ENCODE measurements around the gene FBXO40.
A peak's percentile ranks its signal among the peaks of the same experiment; 100 is the strongest.

FBXO40 gene

DNA sequence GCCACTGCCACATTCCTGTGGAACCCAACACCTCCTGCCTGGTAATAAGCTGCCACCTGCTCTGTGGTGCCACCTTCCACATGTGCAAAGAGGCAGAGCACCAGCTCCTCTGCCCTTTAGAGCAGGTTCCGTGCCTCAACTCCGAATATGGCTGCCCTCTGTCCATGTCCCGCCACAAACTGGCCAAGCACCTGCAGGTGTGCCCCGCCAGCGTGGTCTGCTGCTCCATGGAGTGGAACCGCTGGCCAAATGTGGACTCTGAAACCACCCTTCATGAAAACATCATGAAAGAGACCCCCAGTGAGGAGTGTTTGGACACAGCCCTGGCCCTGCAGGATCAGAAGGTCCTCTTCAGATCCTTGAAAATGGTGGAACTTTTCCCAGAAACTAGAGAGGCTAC is 28.3 kb downstream of the FBXO40 start:
- DNase-seq (ENCODE audit: low read depth) = no peak

DNA sequence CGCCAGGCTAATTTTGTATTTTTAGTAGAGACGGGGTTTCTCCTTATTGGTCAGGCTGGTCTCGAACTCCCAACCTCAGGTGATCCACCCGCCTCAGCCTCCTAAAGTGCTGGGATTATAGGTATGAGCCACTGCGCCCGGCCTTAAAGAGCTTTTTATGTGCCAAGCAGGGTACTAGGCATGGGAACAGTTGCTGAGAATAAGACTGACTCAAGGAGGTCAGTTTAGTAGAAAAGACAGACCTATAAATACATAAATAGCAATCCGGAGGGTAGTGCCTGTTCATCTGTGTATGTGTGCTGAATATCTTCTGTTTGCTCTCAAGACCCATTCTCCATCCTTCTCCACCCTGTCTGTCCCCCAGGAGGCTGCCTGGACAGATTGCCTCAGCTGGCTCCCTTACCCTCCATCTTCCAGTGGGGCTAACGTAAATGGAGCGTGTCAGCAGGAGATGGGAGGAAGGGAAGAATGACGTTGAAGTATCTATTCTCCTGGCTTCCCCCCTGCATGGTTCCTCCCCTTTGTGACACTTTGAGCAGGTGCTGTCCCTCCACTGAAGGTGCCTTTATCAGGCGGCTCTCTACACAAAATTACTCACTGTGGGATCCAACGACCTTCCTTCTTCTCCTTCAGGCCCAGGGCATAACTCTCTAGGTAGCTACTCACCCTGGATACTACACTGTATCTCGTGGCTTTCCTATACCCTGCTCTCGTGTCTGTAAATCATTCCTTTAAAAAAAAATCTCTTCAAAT is 31.1 kb downstream of the FBXO40 start:
- no peak for DNase-seq (ENCODE audit: low read depth)

DNA sequence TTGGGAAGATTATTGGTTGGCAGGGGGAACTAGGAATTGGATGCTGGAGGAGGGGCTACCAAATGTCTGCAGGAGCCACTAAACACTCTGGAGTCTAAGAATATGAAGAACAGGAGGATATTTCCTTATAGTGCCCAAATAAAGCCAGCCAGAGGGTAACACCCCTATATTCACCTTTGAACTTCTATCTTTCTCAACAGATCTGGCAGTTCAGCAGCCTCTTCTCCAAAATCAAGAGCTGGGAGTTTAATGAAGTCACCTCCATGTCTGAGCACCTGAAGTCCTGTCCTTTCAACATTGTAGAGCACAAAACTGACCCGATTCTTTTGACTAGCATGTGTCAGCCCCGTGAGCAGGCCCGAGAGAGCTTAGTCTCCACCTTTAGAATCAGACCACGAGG is 33.3 kb downstream of the FBXO40 start:
- no peak for DNase-seq (ENCODE audit: low read depth)

DNA sequence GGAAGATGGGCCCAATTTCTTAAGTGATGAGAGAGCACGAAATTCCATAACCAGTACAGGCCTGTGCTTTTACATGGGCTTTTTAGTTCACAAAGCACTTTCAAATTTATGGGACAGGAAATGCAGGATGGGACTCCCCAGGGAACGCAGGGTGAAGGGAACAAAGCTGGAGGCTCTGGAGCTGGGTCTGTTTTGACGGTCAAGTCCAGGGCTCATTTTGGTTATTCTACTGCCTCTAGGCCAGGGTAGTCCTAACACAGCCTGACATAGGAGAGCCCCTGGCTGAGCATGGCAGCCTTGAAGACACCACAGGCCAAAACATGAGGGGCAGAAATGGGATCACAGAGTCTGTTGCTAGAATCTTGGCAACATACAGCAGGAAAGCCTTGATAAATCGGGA is 34.0 kb downstream of the FBXO40 start:
- DNase-seq (ENCODE audit: low read depth) = no peak

DNA sequence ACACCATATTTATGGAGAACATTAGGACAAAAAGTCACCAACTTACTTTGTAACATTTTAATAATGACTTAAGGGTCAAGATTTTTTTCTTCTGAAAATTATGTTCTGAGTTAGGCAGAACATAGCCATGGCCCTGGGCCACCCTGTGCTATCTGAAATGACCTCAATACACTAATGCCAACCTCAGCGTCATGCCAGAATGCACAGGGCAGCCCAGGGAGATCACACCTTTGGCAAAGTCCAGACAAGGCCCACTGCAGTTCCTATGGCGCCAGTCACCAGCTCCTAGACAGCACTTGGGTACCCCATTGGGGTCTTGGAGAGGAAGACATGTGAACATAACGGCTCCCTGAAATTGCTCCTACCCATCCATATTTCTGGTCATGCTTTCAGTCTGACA is 34.4 kb downstream of the FBXO40 start:
- no peak for DNase-seq (ENCODE audit: low read depth)

DNA sequence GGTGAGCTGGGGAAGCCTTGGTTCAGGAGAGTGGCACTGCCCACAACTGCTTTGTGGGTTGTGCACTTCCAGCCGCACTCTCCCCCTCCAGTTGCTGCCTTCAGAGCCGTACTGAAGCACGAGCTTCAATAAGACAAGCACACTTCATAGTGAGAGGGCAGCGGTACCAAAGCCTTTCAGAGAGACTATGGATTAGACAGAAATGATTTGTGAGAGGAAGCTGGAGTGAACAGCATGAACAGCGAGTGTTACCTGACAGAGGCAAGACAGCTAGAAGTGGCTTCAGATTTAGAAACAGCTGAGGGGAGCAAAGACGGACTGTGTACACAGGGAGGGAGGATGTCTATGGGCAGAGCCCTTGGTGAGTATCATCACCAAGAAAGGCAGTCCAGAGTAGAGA is 36.4 kb downstream of the FBXO40 start:
- no peak for DNase-seq (ENCODE audit: low read depth)

DNA sequence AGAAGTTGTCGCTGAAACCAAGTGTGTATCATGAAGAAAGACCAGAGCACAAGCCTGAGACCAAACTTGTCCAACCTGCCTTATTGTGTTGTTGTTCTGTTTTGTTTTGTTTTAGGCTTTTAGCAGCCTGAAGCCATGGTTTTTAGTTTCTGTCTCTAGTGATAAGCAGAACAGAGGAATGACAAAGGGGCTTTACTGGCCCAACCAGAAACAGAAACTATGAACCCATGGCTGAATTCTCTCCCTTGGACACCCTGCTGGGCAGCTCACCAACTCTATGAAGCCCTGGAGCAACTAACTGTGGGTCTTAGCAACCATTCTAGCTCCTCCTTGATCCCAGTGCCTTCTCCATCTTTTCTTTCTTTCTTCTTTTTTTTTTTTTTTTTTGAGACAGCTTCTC is 37.2 kb downstream of the FBXO40 start:
- no peak for DNase-seq (ENCODE audit: low read depth)

DNA sequence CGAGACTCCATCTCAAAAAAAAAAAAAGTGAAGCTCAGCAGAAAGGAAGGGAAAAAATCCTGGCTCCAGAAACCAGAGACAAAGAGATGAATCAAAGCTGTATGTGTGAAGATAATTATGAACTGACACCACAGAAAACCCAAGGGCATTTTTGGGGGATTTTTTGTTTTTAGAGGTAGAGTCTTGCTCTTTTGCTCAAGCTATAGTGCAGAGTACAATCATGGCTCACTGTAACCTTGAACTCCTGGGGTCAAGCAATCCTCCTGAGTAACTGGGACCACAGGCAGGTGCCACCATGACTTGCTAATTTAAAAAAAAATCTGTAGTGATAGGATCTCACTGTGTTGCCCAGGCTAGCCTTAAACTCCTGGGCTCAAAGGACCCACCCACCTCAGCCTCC is 44.7 kb downstream of the FBXO40 start:
- DNase-seq (ENCODE audit: low read depth) = no peak

DNA sequence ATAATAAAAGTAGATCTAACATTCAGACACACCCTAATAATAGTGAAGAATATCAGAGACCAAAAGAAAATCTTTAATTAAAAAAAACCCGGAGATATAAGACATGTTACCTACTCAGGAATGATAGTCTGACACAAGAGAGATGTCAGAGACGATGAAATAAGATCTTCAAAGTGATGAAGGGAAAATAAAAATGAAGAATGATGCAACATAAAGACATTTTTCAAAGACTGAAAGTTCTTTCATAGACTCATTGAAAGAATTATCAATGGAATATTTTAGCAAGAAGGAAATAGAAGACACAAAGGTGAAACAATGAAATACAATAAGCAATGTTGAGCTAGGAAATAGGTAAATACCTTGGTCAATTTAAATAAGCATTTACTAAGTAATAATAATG is 47.9 kb downstream of the FBXO40 start:
- no peak for DNase-seq (ENCODE audit: low read depth)

DNA sequence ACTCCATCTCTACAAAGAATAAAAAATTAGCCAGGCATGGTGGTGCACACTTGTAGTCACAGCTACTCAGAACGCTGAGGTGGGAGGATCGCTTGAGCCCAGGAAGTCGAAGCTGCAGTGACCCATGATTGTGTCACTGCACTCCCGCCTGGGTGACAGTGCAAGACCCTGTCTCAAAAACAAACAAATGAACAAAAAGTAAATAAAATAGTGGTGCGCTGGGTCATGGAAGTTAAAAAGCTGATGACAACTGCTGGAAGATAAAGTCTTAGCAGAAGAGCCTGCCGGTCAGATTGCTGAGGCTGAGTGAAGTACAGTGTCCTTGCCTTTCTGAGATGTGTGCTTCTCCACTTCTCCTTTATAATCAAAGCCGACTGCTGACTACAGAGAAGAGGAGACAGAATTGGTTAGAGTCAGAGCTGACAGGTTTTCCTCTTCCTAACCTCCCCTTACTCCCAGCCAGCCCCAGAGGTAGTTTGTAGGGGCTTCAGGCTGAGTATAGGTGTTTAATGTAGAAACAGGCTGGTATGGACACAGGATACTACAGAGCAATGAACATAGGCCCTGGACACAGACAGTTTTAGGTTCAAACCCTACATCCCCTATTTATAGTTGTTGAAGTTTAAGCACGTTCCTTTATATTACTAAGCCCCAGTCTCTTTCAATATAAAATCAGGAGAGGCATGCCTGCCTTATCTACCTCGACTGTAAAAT is 49.6 kb downstream of the FBXO40 start:
- DNase-seq (ENCODE audit: low read depth) = no peak

DNA sequence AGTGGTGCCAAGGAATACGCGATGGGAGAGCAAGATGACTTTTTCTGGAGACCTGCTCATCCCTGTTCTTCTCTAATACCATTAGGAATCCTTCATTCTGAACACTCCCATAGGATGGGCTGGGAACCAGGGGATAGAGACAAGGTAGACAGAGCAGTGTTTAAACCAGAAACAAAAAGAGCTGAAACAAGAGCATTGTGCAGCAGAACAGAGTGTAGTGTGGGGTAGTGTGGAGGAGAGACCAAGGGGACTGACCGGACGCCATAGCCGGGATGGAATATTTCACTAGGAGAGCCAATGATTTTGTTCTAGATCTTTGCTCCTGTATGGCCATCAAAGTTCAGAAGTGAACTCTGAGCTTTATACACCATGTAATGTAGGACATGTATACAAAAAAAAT is 51.9 kb downstream of the FBXO40 start:
- no peak for DNase-seq (ENCODE audit: low read depth)

DNA sequence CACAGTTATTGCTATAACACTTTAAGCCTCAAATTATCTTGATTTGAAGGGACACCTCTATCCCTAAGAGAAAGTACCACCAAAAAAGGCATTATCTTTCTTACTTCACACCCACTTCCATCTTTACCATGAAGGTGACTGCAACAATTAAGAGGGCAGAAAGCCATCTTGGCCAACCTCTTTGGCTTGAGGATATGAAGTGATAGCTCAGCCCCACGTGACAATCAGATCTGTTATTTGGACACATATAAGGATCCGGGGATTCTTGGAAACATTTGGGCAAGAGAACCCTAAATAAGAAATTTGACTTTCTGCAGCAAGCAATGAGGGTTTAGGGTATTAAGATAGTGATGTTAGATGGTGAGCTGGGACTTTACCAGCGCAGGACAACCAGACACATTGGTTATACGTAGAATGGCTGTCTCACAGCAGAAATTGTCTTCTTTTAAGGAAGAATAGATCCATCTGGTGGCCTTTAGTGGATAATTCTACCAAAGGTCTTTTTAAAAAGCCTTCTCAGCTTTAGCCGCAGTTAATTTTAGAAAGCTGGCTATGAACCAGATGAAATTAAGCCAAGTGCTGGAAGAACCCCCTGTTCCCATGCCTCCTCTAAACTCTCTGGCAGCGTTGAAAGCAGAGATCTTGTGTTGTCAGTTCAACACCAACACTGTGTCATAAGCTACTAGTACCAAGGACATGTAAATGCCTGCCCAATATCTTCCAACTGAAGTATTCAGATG is 55.2 kb downstream of the FBXO40 start:
- no peak for DNase-seq (ENCODE audit: low read depth)

DNA sequence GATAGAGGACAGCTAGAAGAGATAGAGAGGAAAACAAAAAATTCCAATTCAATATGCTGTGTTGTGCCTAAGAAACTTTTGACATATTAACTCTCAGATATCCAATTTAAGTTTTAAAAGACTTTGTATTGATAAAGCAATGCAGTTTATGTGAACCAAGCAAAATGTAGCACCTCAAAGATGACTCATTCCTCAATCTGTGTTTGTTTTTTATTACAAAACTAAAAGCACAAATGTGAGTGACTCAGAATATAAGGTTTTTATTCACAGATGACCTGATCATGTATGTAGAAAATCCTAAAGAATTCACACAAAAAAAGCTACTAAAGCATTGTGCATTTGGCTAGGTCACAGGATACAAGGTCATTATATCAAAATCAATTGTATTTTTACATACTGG is 56.5 kb downstream of the FBXO40 start:
- peak; percentile 5 for DNase-seq (ENCODE audit: low read depth)

DNA sequence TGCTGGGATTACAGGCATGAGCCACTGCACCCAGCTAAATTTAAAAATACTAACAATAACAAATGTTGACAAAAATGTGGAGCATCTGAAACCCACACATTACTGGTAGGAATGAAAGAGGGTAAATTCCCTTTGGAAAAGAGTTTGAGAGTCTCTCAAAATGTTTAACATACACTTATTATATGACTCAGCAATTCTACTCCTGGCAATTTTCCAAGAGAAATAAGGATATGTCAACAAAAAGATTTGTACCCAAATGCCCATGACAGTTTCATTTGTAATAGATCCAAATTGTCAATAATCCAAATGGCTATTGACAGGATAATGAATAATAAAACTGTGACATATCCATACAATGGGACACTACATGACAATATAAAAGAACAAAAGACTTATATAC is 58.5 kb downstream of the FBXO40 start:
- no peak for DNase-seq (ENCODE audit: low read depth)

DNA sequence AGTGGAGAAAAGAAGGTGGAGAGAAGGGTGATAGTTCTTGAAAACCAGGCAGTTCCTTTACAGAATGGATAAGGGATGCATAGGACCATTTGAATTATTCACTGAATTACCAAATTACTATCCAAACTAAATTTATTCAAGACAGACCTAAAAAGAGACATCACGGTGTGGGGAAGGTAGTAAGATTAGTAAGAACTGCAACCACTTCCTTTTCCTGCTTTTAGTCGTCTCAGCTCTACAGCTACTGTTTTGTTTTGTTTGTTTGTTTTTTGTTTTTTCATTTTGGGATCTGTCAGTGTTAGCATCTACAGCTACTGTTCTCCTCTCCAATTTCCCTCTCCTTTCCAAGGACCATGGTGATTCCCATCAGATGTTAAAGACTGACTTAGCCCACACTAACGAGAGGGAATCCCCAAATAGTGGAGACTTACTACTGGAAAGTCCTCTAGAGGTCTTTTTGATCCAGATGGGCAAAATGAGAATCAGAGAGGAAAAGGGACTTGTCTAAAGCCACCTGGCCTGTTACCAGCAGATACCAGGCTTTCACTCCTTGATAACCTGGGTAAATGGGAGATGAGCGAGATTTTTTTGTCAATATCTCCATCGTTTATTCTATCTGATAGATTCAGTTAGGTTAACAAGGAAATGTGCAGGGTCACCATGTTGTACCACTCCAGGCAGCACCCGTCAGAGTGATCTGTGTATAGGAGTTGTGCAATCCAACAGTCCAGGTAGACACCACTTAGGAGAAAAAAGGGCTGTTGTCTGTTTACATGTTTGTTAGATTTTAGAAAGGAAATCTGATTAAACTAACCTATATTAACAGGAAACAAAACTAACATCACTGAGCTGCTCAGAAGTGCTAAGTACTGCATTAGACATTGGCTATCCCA is 61.6 kb downstream of the FBXO40 start:
- DNase-seq (ENCODE audit: low read depth) = no peak

DNA sequence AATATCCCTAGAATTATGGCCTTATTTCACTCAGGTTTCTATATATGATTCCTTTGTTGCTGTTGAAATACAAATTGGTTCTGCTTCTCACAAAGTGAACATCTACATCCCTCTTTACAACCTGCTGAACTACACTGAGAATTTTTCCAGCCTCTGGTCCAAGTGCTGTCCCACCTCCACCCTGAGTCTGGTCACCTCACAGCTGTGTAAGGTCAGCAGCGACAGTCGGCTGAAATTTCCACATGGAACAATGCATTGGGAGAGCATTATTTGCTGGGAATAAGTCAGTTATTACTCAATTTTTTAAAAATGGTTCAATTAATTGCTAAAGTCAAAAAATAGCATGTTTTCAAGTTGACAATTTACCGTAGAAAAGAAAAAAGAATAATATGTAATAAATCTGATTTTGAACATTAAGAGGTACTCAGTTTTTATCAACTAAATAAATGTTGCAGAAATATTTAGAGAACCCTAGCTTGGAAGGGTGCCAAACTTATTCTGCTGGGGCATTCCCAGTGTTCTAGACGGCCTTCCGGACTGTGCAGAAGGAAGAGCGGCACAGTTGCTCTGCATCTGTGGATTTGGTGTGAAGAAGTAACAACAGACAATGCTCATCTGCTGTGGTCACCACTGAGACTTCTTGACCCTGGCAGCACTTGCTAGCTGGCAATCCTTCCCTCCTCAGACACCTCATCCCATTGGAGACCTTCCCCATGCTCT is 65.7 kb downstream of the FBXO40 start:
- DNase-seq (ENCODE audit: low read depth) = no peak

DNA sequence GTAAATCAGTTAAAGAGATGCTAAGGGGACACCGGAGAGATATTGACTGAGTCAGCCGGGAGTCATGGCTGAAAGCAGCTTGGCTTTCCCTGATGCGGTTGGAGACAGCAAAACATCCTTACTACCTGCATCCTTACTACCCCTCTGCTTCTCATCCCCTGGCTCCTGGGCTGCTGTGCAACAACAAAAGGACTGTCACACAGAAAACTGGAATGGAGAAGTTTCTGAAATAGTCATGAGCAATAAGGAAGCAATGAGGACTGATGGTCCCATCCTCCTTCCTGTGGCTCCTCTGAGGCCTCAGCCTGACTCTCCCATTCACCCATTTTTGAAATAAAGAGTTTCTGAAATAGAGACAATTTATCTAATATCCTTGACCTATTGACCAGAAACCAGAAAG is 66.4 kb downstream of the FBXO40 start:
- DNase-seq (ENCODE audit: low read depth) = no peak

DNA sequence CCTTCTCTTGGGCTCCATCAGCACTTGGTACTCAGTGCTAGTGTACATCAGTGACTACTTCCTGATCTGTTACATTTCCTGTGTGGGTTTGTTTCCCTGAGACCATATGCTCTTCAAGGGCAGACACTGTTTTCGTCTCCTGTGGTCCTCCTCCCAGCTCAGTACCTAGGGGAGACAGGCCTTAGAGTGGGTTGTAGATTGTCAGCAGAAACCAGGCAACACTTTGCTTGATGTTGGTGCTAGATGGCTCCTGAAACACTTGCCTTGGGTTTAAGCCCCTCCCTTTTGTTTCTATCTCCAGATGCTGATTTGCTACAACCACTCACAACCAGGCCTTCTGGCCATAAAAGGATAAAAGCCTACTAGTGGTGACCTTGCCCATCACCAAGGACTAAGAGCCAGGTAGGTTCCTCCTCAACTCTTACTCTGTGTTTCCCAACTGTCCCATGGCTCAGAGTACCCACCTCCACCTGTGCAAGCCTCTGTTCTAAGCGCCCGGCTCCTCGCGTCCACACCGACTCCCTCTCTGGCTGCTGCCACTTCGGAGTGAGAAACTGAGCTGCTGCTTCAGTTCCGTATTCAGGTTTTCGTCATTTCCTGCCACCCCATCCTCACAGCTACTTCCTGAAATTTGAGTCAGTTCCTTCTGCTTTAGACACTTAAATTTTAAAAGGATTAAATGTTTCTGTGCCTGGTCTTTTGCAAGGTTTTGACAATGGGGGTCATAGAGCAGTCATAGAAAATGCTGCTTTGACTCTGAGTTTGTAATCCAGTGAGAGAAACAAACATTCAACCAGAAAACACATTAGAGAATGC is 67.4 kb downstream of the FBXO40 start, which contains the start of gene HCLS1:
Gene HCLS1 (minus strand): TSS at position 548 of the 816 bp plus-strand sequence. CDS start 2,556 bp downstream, outside the sequence.
- DNase-seq (ENCODE audit: low read depth) = no peak

DNA sequence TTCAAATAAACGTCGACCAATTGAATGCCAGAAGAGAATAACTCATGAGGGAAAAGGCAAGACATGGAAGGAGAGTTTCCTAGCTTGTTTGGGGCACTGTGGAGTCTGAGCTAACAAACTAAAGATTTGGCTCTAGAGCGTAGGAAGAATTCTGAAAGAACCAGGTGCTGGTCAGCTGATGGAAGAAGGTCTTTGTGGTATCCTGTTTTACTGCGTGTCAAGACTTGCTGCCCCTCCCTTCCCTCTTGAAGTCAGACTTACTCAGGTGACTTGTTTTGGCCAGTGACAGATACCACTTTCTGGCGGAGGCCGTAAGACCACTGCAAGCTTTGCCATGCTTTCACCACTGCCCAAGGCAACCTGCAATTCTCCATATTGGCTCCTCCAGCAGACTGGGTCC is 68.2 kb downstream of the FBXO40 start:
- no peak for DNase-seq (ENCODE audit: low read depth)

DNA sequence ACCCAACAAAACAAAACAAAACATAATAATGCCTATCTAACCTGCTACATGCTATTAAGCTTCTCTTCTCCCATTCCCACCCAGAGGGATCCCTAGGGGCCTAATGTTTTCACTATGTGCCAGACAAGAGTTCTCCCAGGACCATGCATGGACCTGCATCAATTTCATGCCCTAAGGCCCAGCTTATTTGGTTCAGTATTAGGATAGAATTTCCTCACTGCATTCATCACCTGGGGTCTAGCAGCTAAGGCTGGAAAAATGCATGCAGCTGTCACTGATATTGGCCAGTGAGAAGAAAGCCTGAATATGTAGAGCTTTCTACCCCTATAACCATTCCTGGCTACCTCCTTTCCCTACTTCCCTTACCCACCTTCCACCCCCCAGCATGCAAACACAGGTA is 69.6 kb downstream of the FBXO40 start:
- DNase-seq (ENCODE audit: low read depth) = no peak
